H9 (cell line): ENCODE results near the gene DGKD. TPM values are rescaled to one million over a fixed set of nuclear protein-coding genes. Genes with fewer than 3 reads are reported as not detected.

Experiments used
- DNase-seq: peaks from one replicate; pipeline ENCODE4 v3.0.0-alpha.2; 2017
- H2AFZ ChIP-seq: one replicate; pipeline ENCODE4 v1.6.1; 2013; ENCODE audit warnings: mild to moderate bottlenecking, low read length, control low read depth, moderate library complexity
- H2AK5ac ChIP-seq: 2 replicates; pipeline ENCODE4 v1.6.1; 2013; ENCODE audit warnings: low read length, control low read depth, mixed read lengths; ENCODE audit not compliant: insufficient read length
- H2BK120ac ChIP-seq: one replicate; pipeline ENCODE4 v1.6.1; 2013; ENCODE audit warnings: low read depth, mild to moderate bottlenecking, low read length, control low read depth, inconsistent platforms; ENCODE audit not compliant: poor library complexity, severe bottlenecking
- H2BK12ac ChIP-seq: 2 replicates; pipeline ENCODE4 v1.6.1; 2013; ENCODE audit warnings: low read length, control low read depth, mixed read lengths, low read depth; ENCODE audit not compliant: insufficient read length
- H2BK15ac ChIP-seq: 2 replicates; pipeline ENCODE4 v1.6.1; 2013; ENCODE audit warnings: low read depth, low read length, control low read depth
- H2BK20ac ChIP-seq: one replicate; pipeline ENCODE4 v1.6.1; 2013; ENCODE audit warnings: low read depth, mild to moderate bottlenecking, low read length, control low read depth, inconsistent platforms; ENCODE audit not compliant: poor library complexity, severe bottlenecking
- H2BK5ac ChIP-seq: 2 replicates; pipeline ENCODE4 v1.6.1; 2013; ENCODE audit warnings: low read length, control low read depth, mixed read lengths; ENCODE audit not compliant: insufficient read length
- H3K14ac ChIP-seq: 2 replicates; pipeline ENCODE4 v1.6.1; 2013; ENCODE audit warnings: low read length, control low read depth; ENCODE audit not compliant: insufficient read depth
- H3K18ac ChIP-seq: 2 replicates; pipeline ENCODE4 v1.6.1; 2013; ENCODE audit warnings: low read depth, mild to moderate bottlenecking, mixed read lengths, low read length, control low read depth; ENCODE audit not compliant: insufficient read length
- H3K23ac ChIP-seq: 2 replicates; pipeline ENCODE4 v1.6.1; 2013; ENCODE audit warnings: low read length, control low read depth, mixed read lengths, low read depth; ENCODE audit not compliant: insufficient read length
- H3K23me2 ChIP-seq: 2 replicates; pipeline ENCODE4 v1.6.1; 2013; ENCODE audit warnings: low read depth, mild to moderate bottlenecking, mixed read lengths, low read length, control low read depth; ENCODE audit not compliant: insufficient read length, poor library complexity, severe bottlenecking
- H3K27ac ChIP-seq: 2 replicates; pipeline ENCODE4 v1.5.1; 2013; ENCODE audit warnings: low read length, control low read depth, mixed read lengths, low read depth; ENCODE audit not compliant: insufficient read length
- H3K27me3 ChIP-seq: 2 replicates; pipeline ENCODE4 v1.6.1; 2013; ENCODE audit warnings: low read length, control low read depth, inconsistent platforms; ENCODE audit not compliant: insufficient read depth
- H3K4ac ChIP-seq: 2 replicates; pipeline ENCODE4 v1.6.1; 2013; ENCODE audit warnings: low read depth, mild to moderate bottlenecking, control low read depth, inconsistent platforms, low read length, moderate library complexity
- H3K4me1 ChIP-seq: 2 replicates; pipeline ENCODE4 v1.6.1; 2013; ENCODE audit warnings: low read length, control low read depth, inconsistent platforms; ENCODE audit not compliant: insufficient read depth
- H3K4me2 ChIP-seq: 2 replicates; pipeline ENCODE4 v1.6.1; 2013; ENCODE audit warnings: low read length, control low read depth, mixed read lengths; ENCODE audit not compliant: insufficient read length, insufficient read depth
- H3K56ac ChIP-seq: 2 replicates; pipeline ENCODE4 v1.6.1; 2013; ENCODE audit warnings: low read depth, mild to moderate bottlenecking, mixed read lengths, low read length, control low read depth; ENCODE audit not compliant: insufficient read length
- H3K79me1 ChIP-seq: 2 replicates; pipeline ENCODE4 v1.6.1; 2013; ENCODE audit warnings: low read depth, mild to moderate bottlenecking, moderate library complexity, low read length, control low read depth, inconsistent platforms; ENCODE audit not compliant: insufficient read depth, poor library complexity, severe bottlenecking
- H3K79me2 ChIP-seq: 2 replicates; pipeline ENCODE4 v1.6.1; 2013; ENCODE audit warnings: low read length, control low read depth, inconsistent platforms; ENCODE audit not compliant: insufficient read depth
- H3K9ac ChIP-seq: 2 replicates; pipeline ENCODE4 v1.6.1; 2013; ENCODE audit warnings: low read length, control low read depth, mixed read lengths; ENCODE audit not compliant: insufficient read length; ENCODE audit errors: extremely low read depth
- H3K9me3 ChIP-seq: one replicate; pipeline ENCODE4 v1.6.1; 2013; ENCODE audit warnings: low read depth, low read length, inconsistent platforms; ENCODE audit not compliant: control insufficient read depth
- H3T11ph ChIP-seq: one replicate; pipeline ENCODE4 v1.6.1; 2013; ENCODE audit warnings: mild to moderate bottlenecking, low read length, control low read depth, inconsistent platforms
- H4K20me1 ChIP-seq: one replicate; pipeline ENCODE4 v1.6.1; 2013; ENCODE audit not compliant: control insufficient read depth, insufficient read length, insufficient read depth
- H4K5ac ChIP-seq: 2 replicates; pipeline ENCODE4 v1.6.1; 2013; ENCODE audit warnings: low read depth, mild to moderate bottlenecking, mixed read lengths, low read length, control low read depth; ENCODE audit not compliant: insufficient read length
- H4K8ac ChIP-seq: replicated peaks from 2 replicates; pipeline ENCODE4 v1.6.1; 2013; ENCODE audit warnings: low read length, control low read depth, mixed read lengths, low read depth; ENCODE audit not compliant: insufficient read length
- H4K91ac ChIP-seq: 2 replicates; pipeline ENCODE4 v1.6.1; 2013; ENCODE audit warnings: low read depth, mild to moderate bottlenecking, moderate library complexity, mixed read lengths, low read length, control low read depth; ENCODE audit not compliant: insufficient read length
- H3K27ac Mint-ChIP-seq, 3 experiments: 2 replicates in 2 of 3; 3 replicates in 1 of 3; pipeline ENCODE4 v1.8.0; 2020 to 2021; ENCODE audit warnings: mixed read lengths in 3 of 3, mild to moderate bottlenecking in 1 of 3, moderate library complexity in 1 of 3
- H3K27me3 Mint-ChIP-seq: 2 replicates; pipeline ENCODE4 v1.8.0; 2021; ENCODE audit warnings: low read depth, mild to moderate bottlenecking, moderate library complexity, mixed read lengths
- H3K36me3 Mint-ChIP-seq, 3 experiments: 2 replicates in 2 of 3; 3 replicates in 1 of 3; pipeline ENCODE4 v1.8.0; 2020 to 2021; ENCODE audit warnings: low read depth in 3 of 3, mixed read lengths in 3 of 3; ENCODE audit not compliant: insufficient read depth in 1 of 3
- H3K4me1 Mint-ChIP-seq, 2 experiments: 2 replicates each; pipeline ENCODE4 v1.8.0; 2020; ENCODE audit warnings: mixed read lengths in 2 of 2
- H3K4me3 Mint-ChIP-seq, 2 experiments: 2 replicates in 1 of 2; 3 replicates in 1 of 2; pipeline ENCODE4 v1.8.0; 2020 to 2021; ENCODE audit warnings: mild to moderate bottlenecking in 2 of 2, mixed read lengths in 2 of 2, moderate library complexity in 1 of 2
- H3K9me3 Mint-ChIP-seq, 2 experiments: 2 replicates in 1 of 2; 3 replicates in 1 of 2; pipeline ENCODE4 v1.8.0; 2020; ENCODE audit warnings: mild to moderate bottlenecking in 2 of 2, mixed read lengths in 2 of 2, moderate library complexity in 1 of 2
- CTCF ChIP-seq: fragments of 200-600 bp; sonication (generic); conservative IDR thresholded peaks from 3 replicates; pipeline ENCODE4 v1.8.0; 2021; ENCODE audit warnings: antibody characterized with exemption, mild to moderate bottlenecking
- WGBS: extraction: QIAGEN DNeasy Blood & Tissue Kit; methylation state at CpG from one replicate; pipeline ENCODE4 v1.1.7; 2013; ENCODE audit warnings: missing lambda C conversion rate, low lambda C conversion rate, mixed read lengths; ENCODE audit not compliant: insufficient read length; ENCODE audit errors: extremely low coverage; 5-methylcytosine and 5-hydroxymethylcytosine counted together
- total RNA-seq: library from RNA; stranded (reverse); gene quantifications from 2 replicates; pipeline ENCODE4 v1.2.1, GENCODE V29; 2021

DGKD gene
- total RNA-seq, 1 experiment from 2014 or later, result 20.7 TPM

- no peaks in the 10 kb centered on the region for H3K4me1 ChIP-seq
- H3T11ph ChIP-seq, result no peak overlapping the region
- H3K4me2 ChIP-seq, result no peak overlapping the region
- no peak overlapping the region for H3K27ac ChIP-seq
- H4K5ac ChIP-seq, result no peak overlapping the region
- no peaks in the 10 kb centered on the region for H3K23me2 ChIP-seq
- H3K27me3 ChIP-seq, result no peaks in the 10 kb centered on the region
- peaks cover 19 to 21% (median 20%) of the 10 kb centered on the region in 3 experiments for H3K36me3 Mint-ChIP-seq
- H3K14ac ChIP-seq, result no peak overlapping the region
- no peak overlapping the region for H4K8ac ChIP-seq
- H2BK15ac ChIP-seq, result no peak overlapping the region
- WGBS, result no CpG with 5 or more reads among the region's 1 CpG
- H4K20me1 ChIP-seq, result no peaks in the 10 kb centered on the region
- H3K27ac Mint-ChIP-seq, result no peak overlapping the region
- no peak for TF ChIP-seq CTCF
- no peak for DNase-seq
- peaks cover 1 to 2% of the 10 kb centered on the region in 2 experiments; a peak in 3 of 4 replicates for H3K4me1 Mint-ChIP-seq
- H2BK120ac ChIP-seq, result no peak overlapping the region
- H4K91ac ChIP-seq, result no peak overlapping the region
- H3K18ac ChIP-seq, result no peak overlapping the region
- no peaks in the 10 kb centered on the region for H3K79me1 ChIP-seq
- no peak overlapping the region for H2BK20ac ChIP-seq
- H2BK5ac ChIP-seq, result no peak overlapping the region
- H3K4ac ChIP-seq, result no peak overlapping the region
- no peak overlapping the region for H2AFZ ChIP-seq
- H3K4me3 Mint-ChIP-seq, result no peak overlapping the region
- peaks cover 16 to 23% of the 10 kb centered on the region in 2 experiments for H3K9me3 Mint-ChIP-seq
- H2AK5ac ChIP-seq, result no peak overlapping the region
- H3K9ac ChIP-seq, result no peak overlapping the region
- no peaks in the 10 kb centered on the region for H3K79me2 ChIP-seq
- no peaks in the 10 kb centered on the region for H3K27me3 Mint-ChIP-seq
- no peak overlapping the region for H2BK12ac ChIP-seq
- H3K23ac ChIP-seq, result no peak overlapping the region
- H3K9me3 ChIP-seq, result no peaks in the 10 kb centered on the region
- no peak overlapping the region for H3K56ac ChIP-seq
Observed at GRCh38 chr2:233411162-233411561, 56.9 kb downstream of the DGKD start.
